ENCODE data around the gene PRKAR1B. TPM values are rescaled to one million over a fixed set of nuclear protein-coding genes. Genes with fewer than 3 reads are reported as not detected.

Gene PRKAR1B
- total RNA-seq, 1 experiment from 2014 or later = 14.1 TPM

GRCh38 chr7:751826-752225 lies 24.7 kb upstream of the PRKAR1B start:
- RAD21 ChIA-PET (ENCODE audit: low non-redundant PET in 1 of 2, low total read pairs in 2 of 2, uncharacterized antibody in 2 of 2, unreplicated experiment in 2 of 2) = no interaction called here
- H3K4me2 ChIP-seq (ENCODE audit: low read length) = no peak overlapping the region

More at GRCh38 chr7:751826-752225, 24.7 kb upstream of the PRKAR1B start:
- ATAC-seq (no peak), DNase-seq (ENCODE audit: low read depth, low spot score) (no peak)
- Histone ChIP-seq H3K9me3 (ENCODE audit: control insufficient read depth in 1 of 2, insufficient read depth in 1 of 2, low read depth in 1 of 2, low read length in 2 of 2) (no peaks in the 10 kb centered on the region), H3K27me3 (ENCODE audit: insufficient read depth, low read length) (no peaks in the 10 kb centered on the region), H3K4me3 (replicated peaks in 1 of 2; ENCODE audit: low read depth in 1 of 2, low read length in 2 of 2) (no peak overlapping the region), H3K9ac (ENCODE audit: low read length) (no peak overlapping the region), H4K20me1 (ENCODE audit: insufficient read depth) (no peaks in the 10 kb centered on the region), H3K79me2 (ENCODE audit: insufficient read depth, low read length) (peaks cover 46% of the 10 kb centered on the region), H3K36me3 (ENCODE audit: control insufficient read depth in 1 of 2, insufficient read depth in 2 of 2, low read length in 2 of 2) (peaks cover 8 to 21% of the 10 kb centered on the region in 2 experiments; a peak in 3 of 4 replicates), H3K4me1 (ENCODE audit: control insufficient read depth in 1 of 2, insufficient read depth in 2 of 2, low read length in 2 of 2) (no peaks in the 10 kb centered on the region), H3K9me2 (ENCODE audit: insufficient read depth) (no peaks in the 10 kb centered on the region), H2AFZ (ENCODE audit: low read depth, low read length, poor library complexity, severe bottlenecking) (no peak overlapping the region), H3K27ac (ENCODE audit: low read depth, low read length) (no peak overlapping the region)
- BruUV-seq (replicated peaks) = no TSS peak
- ChIA-PET CTCF (no interaction called here), POLR2A (no interaction called here)
- intact Hi-C loops (cut with micrococcal nuclease) = no loop called here
- TF ChIP-seq EZH2 (IDR thresholded peaks at IDR 0.05) (no peak), SIN3A (IDR thresholded peaks at IDR 0.05; ENCODE audit: low read depth) (no peak), ATF3 (IDR thresholded peaks at IDR 0.05) (no peak), CTCF (IDR thresholded peaks at IDR 0.05 in 2 of 3, conservative IDR thresholded peaks at IDR 0.05 in 1 of 3; ENCODE audit: borderline replicate concordance in 1 of 3, insufficient read depth in 1 of 3, low read depth in 2 of 3, low read length in 2 of 3) (no peak), ELF1 (IDR thresholded peaks at IDR 0.05; ENCODE audit: borderline replicate concordance, low read depth) (no peak), ZNF274 (IDR thresholded peaks at IDR 0.05; ENCODE audit: low read depth, low read length) (no peak), TCF7L2 (IDR thresholded peaks at IDR 0.05; ENCODE audit: borderline replicate concordance, extremely low read depth, insufficient read depth, insufficient read length) (no peak), POLR2AphosphoS5 (IDR thresholded peaks at IDR 0.05; ENCODE audit: low read depth, low read length) (no peak), YY1 (IDR thresholded peaks at IDR 0.05; ENCODE audit: extremely low read depth, insufficient replicate concordance, low read depth, low read length) (no peak), POLR2A (IDR thresholded peaks at IDR 0.05; ENCODE audit: borderline replicate concordance, extremely low read depth, insufficient read depth, insufficient read length) (no peak), CEBPB (IDR thresholded peaks at IDR 0.05; ENCODE audit: low read depth) (no peak), MAX (IDR thresholded peaks at IDR 0.05) (no peak), SP1 (IDR thresholded peaks at IDR 0.05; ENCODE audit: low read depth) (no peak), EZH2phosphoT487 (IDR thresholded peaks at IDR 0.05; ENCODE audit: borderline replicate concordance) (no peak), RAD21 (IDR thresholded peaks at IDR 0.05; ENCODE audit: low read depth) (no peak), ZBTB33 (IDR thresholded peaks at IDR 0.05; ENCODE audit: extremely low read depth, insufficient replicate concordance, low read length) (no peak), EGR1 (IDR thresholded peaks at IDR 0.05; ENCODE audit: low read depth) (no peak)

Measured in HCT116 (cell line).